ENCODE data around the gene CELF6.

GRCh38 chr15:72304596-72304995 is 15.4 kb downstream of the CELF6 start:
- no peak for TF ChIP-seq CTCF (IDR thresholded peaks at IDR 0.05)
- TF ChIP-seq POLR2A (IDR thresholded peaks at IDR 0.05) = no peak
